ENCODE results near the gene CREB3L2. TPM values are rescaled to one million over a fixed set of nuclear protein-coding genes. Genes with fewer than 3 reads are reported as not detected.

CREB3L2 gene
- total and polyA plus RNA-seq, 2 of the 8 experiments (the other 6 are each of a cell fraction or from before 2014, with no cell fraction given) = 14.4 to 48.3 TPM

GRCh38 chr7:137956591-137956990 is 45.3 kb downstream of the CREB3L2 start (continued):
- TF ChIP-seq SIRT6 (IDR thresholded peaks at IDR 0.05; ENCODE audit: low read length) = no peak
- TF ChIP-seq PHF8 (conservative IDR thresholded peaks at IDR 0.05; ENCODE audit: low read depth, low read length) = no peak
- TF ChIP-seq EZH2 (IDR thresholded peaks at IDR 0.05; ENCODE audit: low read depth, low read length, severe bottlenecking) = no peak
